B cell (primary cell): ENCODE measurements around the gene ZRANB3. TPM values are rescaled to one million over a fixed set of nuclear protein-coding genes. Genes with fewer than 3 reads are reported as not detected.

Experiments used
- ATAC-seq: fragments of 200-7000 bp; cut with Tn5 transposase; one replicate; pipeline ENCODE4 v1.10.0; 2021; ENCODE audit warnings: low read depth, mild to moderate bottlenecking, moderate number of reproducible peaks, moderate library complexity
- CTCF ChIA-PET: fragments of 350-600 bp; sonication (Branson Sonifier 250); formaldehyde crosslinking; loops from one replicate; lab custom pipeline; 2021; ENCODE audit warnings: antibody characterized with exemption, inconsistent platforms; lab: Charles Lee
- POLR2A ChIA-PET: fragments of 350-600 bp; sonication (Branson Sonifier 250); formaldehyde crosslinking; loops from one replicate; lab custom pipeline; 2021; ENCODE audit warnings: antibody characterized with exemption; lab: Charles Lee
- DNase-seq: peaks from one replicate; pipeline ENCODE4 v3.0.0; 2013
- H2AFZ ChIP-seq: 2 replicates; pipeline ENCODE4 v1.6.1; 2012; ENCODE audit warnings: mild to moderate bottlenecking, low read depth, low read length; ENCODE audit not compliant: insufficient read depth, poor library complexity, severe bottlenecking
- H3K27ac ChIP-seq, 2 donors: 1 replicate in 1 of 2; 2 replicates in 1 of 2; pipeline ENCODE4 v1.5.1; 2012 to 2013; ENCODE audit warnings: low read length in 2 of 2, mild to moderate bottlenecking in 2 of 2, moderate library complexity in 1 of 2
- H3K27me3 ChIP-seq, 4 experiments: fragments of 200-600 bp in 1 of 4; sonication (generic) in 1 of 4; replicated peaks in 1 of 4; 1 replicate in 2 of 4; 2 replicates in 2 of 4; pipeline versions ENCODE4 v1.6.1 to v1.7.0; 2013 to 2016; ENCODE audit warnings: low read length in 3 of 4, mild to moderate bottlenecking in 2 of 4, mixed read lengths in 1 of 4, moderate library complexity in 1 of 4; ENCODE audit not compliant: insufficient read depth in 4 of 4, control insufficient read depth in 3 of 4; ENCODE audit errors: control extremely low read depth in 1 of 4
- H3K36me3 ChIP-seq, 2 experiments: replicated peaks in 1 of 2; 1 replicate in 1 of 2; 2 replicates in 1 of 2; pipeline versions ENCODE4 v1.6.1 to v1.7.1; 2013; ENCODE audit warnings: low read length in 1 of 2; ENCODE audit not compliant: insufficient read depth in 2 of 2, control insufficient read depth in 1 of 2; ENCODE audit errors: control extremely low read depth in 1 of 2, extremely low read depth in 1 of 2
- H3K4me1 ChIP-seq, 2 donors: fragments of 200-600 bp in 1 of 2; sonication (generic) in 1 of 2; 1 replicate in 1 of 2; 2 replicates in 1 of 2; pipeline versions ENCODE4 v1.5.1 to v1.6.1; 2013 to 2017; ENCODE audit warnings: low read length in 2 of 2; ENCODE audit not compliant: control insufficient read depth in 2 of 2, insufficient read depth in 2 of 2
- H3K4me2 ChIP-seq: replicated peaks from 2 replicates; pipeline ENCODE3; 2012; ENCODE audit warnings: mild to moderate bottlenecking, low read depth, low read length; ENCODE audit not compliant: poor library complexity, severe bottlenecking
- H3K4me3 ChIP-seq, 5 experiments: fragments of 200-600 bp in 1 of 5; sonication (generic) in 1 of 5; 1 replicate in 3 of 5; 2 replicates in 2 of 5; pipeline versions ENCODE4 v1.5.1 to v1.7.0; 2011 to 2016; ENCODE audit warnings: low read length in 4 of 5, mild to moderate bottlenecking in 4 of 5, low read depth in 2 of 5, control low read depth in 1 of 5, moderate library complexity in 1 of 5; ENCODE audit not compliant: insufficient read depth in 1 of 5; ENCODE audit errors: control extremely low read depth in 1 of 5, extremely low read depth in 1 of 5
- H3K79me2 ChIP-seq: fragments of 200-600 bp; sonication (generic); one replicate; pipeline ENCODE4 v1.6.0; 2016; ENCODE audit warnings: low read length; ENCODE audit not compliant: control insufficient read depth, insufficient read depth
- H3K9ac ChIP-seq: fragments of 200-600 bp; sonication (generic); 2 replicates; pipeline ENCODE4 v1.6.1; 2017; ENCODE audit warnings: mild to moderate bottlenecking, low read length, moderate library complexity
- H3K9me3 ChIP-seq, 3 donors: one replicate each; pipeline versions ENCODE4 v1.6.1 to v1.7.1; 2013; ENCODE audit warnings: low read length in 2 of 3; ENCODE audit not compliant: control insufficient read depth in 2 of 3, insufficient read depth in 1 of 3; ENCODE audit errors: control extremely low read depth in 1 of 3
- H4K20me1 ChIP-seq: 2 replicates; pipeline ENCODE4 v1.6.0; 2012; ENCODE audit warnings: mild to moderate bottlenecking, low read length; ENCODE audit not compliant: insufficient read depth, control insufficient read depth, poor library complexity, severe bottlenecking
- H3K27ac Mint-ChIP-seq: one replicate; pipeline ENCODE4 v1.8.0; 2021; ENCODE audit warnings: mixed read lengths
- H3K27me3 Mint-ChIP-seq: one replicate; pipeline ENCODE4 v1.8.0; 2021; ENCODE audit warnings: mixed read lengths
- H3K4me1 Mint-ChIP-seq: one replicate; pipeline ENCODE4 v1.8.0; 2021; ENCODE audit warnings: mixed read lengths
- H3K4me3 Mint-ChIP-seq: one replicate; pipeline ENCODE4 v1.8.0; 2021; ENCODE audit warnings: mixed read lengths
- H3K9me3 Mint-ChIP-seq: one replicate; pipeline ENCODE4 v1.8.0; 2022; ENCODE audit warnings: mixed read lengths; ENCODE audit not compliant: insufficient read depth
- EZH2 ChIP-seq: IDR thresholded peaks from 2 replicates; pipeline ENCODE4 v1.6.1; 2012; ENCODE audit warnings: borderline replicate concordance, low read depth, mild to moderate bottlenecking, moderate library complexity, low read length; ENCODE audit not compliant: insufficient read depth, poor library complexity, severe bottlenecking
- WGBS: methylation state at CpG from one replicate; pipeline ENCODE4 v1.1.5; 2013; ENCODE audit warnings: missing lambda C conversion rate; ENCODE audit not compliant: insufficient coverage; 5-methylcytosine and 5-hydroxymethylcytosine counted together
- intact Hi-C: fragments of 100-400 bp; cut with micrococcal nuclease; formaldehyde crosslinking; loops from one replicate; pipeline ENCODE4 v1.10.0; 2022
- polyA plus RNA-seq: library from polyadenylated mRNA; depleted of rRNA; stranded (reverse); fragments of >200 nt; gene quantifications from 2 replicates; pipeline ENCODE4 v1.2.3, GENCODE V29; 2012
- total RNA-seq, 2 donors: library from RNA; stranded (reverse); fragments of 120-200 nt in 1 of 2; gene quantifications; 1 replicate in 1 of 2; 2 replicates in 1 of 2; pipeline versions ENCODE4 v1.2.3 to v1.2.4, GENCODE V29; 2013 to 2022
- TF ChIP-seq, protein P1 (sequence below): fragments of 200-600 bp; IDR thresholded peaks from one replicate; pipeline ENCODE4 v1.8.0; 2022; ENCODE audit warnings: antibody characterized with exemption, mild to moderate bottlenecking

Gene ZRANB3
- total and polyA plus RNA-seq, 2 donors (not counting 1 experiment from before 2014, with no cell fraction given): 2.4 to 9.8 TPM

- Mint-ChIP-seq H3K4me1 (peaks cover 22% of the 10 kb centered on the region), H3K27ac (no peak overlapping the region), H3K4me3 (no peak overlapping the region), H3K9me3 (peaks cover 4% of the 10 kb centered on the region), H3K27me3 (no peaks in the 10 kb centered on the region)
- Histone ChIP-seq H4K20me1 (no peaks in the 10 kb centered on the region), H3K27ac (no peak overlapping the region), H3K4me2 (no peak overlapping the region), H3K9me3 (peaks cover 1 to 29% (median 22%) of the 10 kb centered on the region in 3 donors), H3K27me3 (no peaks in the 10 kb centered on the region), H3K4me1 (peaks cover 12 to 19% of the 10 kb centered on the region in 2 donors), H3K36me3 (no peaks in the 10 kb centered on the region), H3K4me3 (no peak overlapping the region), H2AFZ (no peak overlapping the region), H3K79me2 (no peaks in the 10 kb centered on the region), H3K9ac (no peak overlapping the region)
- ChIA-PET POLR2A (no interaction called here), CTCF (no interaction called here)
- intact Hi-C loops: no loop called here
- no peak for TF ChIP-seq EZH2
- TF ChIP-seq, protein P1, sequence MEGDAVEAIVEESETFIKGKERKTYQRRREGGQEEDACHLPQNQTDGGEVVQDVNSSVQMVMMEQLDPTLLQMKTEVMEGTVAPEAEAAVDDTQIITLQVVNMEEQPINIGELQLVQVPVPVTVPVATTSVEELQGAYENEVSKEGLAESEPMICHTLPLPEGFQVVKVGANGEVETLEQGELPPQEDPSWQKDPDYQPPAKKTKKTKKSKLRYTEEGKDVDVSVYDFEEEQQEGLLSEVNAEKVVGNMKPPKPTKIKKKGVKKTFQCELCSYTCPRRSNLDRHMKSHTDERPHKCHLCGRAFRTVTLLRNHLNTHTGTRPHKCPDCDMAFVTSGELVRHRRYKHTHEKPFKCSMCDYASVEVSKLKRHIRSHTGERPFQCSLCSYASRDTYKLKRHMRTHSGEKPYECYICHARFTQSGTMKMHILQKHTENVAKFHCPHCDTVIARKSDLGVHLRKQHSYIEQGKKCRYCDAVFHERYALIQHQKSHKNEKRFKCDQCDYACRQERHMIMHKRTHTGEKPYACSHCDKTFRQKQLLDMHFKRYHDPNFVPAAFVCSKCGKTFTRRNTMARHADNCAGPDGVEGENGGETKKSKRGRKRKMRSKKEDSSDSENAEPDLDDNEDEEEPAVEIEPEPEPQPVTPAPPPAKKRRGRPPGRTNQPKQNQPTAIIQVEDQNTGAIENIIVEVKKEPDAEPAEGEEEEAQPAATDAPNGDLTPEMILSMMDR: no peak
- DNase-seq (no peak), ATAC-seq (no peak)
- 100% methylated on average over 3 of the region's 6 CpGs for WGBS
Measured at GRCh38 chr2:135259123-135259522, 271.9 kb downstream of the ZRANB3 start.

DNA sequence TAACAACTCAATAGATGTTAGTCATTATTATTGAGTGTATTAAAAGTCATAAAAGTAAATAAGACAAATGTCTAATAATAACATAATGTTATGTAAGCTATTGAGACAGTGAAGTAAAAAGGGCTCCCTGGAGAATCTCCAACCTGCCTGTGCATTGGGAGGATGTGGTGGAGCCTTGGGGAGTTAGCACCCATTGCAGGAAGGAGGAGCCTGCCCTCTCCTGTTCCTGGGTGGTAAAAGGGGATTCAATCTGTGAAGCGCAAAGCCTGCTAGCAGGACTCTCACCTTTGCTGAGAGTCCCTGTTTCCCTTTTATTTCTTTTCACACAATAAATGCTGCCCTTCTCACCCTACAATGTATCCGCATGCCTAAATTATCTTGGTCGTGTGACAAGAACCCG, 272.8 kb downstream of the ZRANB3 start:
- TF ChIP-seq EZH2: no peak
- TF ChIP-seq, protein P1: no peak
- peaks cover 9% of the 10 kb centered on the region for H3K9me3 Mint-ChIP-seq
- Histone ChIP-seq H3K27me3 (no peaks in the 10 kb centered on the region), H3K4me1 (peaks cover 12 to 23% of the 10 kb centered on the region in 2 donors), H3K4me2 (no peak overlapping the region), H4K20me1 (no peaks in the 10 kb centered on the region), H3K4me3 (no peak overlapping the region), H3K36me3 (no peaks in the 10 kb centered on the region), H3K9me3 (peaks cover 6 to 29% (median 27%) of the 10 kb centered on the region in 3 donors), H3K9ac (no peak overlapping the region), H3K27ac (no peak overlapping the region), H3K79me2 (no peaks in the 10 kb centered on the region), H2AFZ (no peak overlapping the region)
- H3K4me3 Mint-ChIP-seq: no peak overlapping the region
- H3K4me1 Mint-ChIP-seq: peaks cover 27% of the 10 kb centered on the region
- no peak overlapping the region for H3K27ac Mint-ChIP-seq
- intact Hi-C loops: no loop called here
- ChIA-PET POLR2A (no interaction called here), CTCF (no interaction called here)
- ATAC-seq (no peak), DNase-seq (no peak)
- 100% methylated on average over 2 of the region's 4 CpGs for WGBS
- no peaks in the 10 kb centered on the region for H3K27me3 Mint-ChIP-seq
